T1000 (cell line): ENCODE data around the gene MAGEF1.

Experiments used
- DNase-seq: peaks from one replicate; lab custom pipeline; 2025; ENCODE audit warnings: mixed read lengths; lab: John Stamatoyannopoulos, UW

Gene MAGEF1

DNA sequence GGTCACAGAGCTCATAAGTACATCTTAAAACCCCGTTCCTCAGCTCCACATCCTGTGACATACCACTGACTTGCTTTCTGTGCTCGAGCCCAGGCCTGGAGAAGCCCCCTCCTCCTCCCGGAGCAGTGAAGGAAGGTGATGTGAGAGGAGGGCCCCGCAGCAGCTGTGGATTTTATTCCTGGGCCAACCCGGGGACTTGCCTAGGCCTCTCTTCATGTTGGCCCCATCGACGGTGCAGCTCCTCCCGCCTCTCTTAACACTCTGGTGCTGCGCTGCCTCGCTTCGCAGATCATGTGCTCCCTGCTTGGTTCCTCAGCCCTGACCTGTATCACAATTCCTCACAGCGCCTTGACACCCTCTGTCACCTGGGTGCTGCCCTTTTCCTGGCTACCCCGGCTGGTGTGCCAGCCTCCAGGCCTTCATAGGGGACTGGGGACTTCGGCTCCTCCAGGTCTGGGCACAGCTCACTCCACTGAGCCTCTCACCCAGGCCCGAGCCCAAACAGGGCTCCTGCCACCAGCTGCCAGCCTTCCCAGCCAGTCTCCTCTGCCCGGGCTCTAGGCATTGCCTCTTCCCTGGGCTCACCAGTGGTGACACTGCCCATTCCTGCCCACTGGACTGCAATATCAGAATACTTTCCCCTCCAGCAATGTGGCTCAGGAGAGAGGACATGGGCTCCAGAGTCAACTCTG, 21.5 kb downstream of the MAGEF1 start:
- no peak for DNase-seq

- DNase-seq, result no peak
These were observed 23.0 kb downstream of the MAGEF1 start for GRCh38 chr3:184688882-184689271.

GRCh38 chr3:184688251-184688881, 23.5 kb downstream of the MAGEF1 start:
- no peak for DNase-seq

GRCh38 chr3:184687363-184688015, 24.4 kb downstream of the MAGEF1 start:
- no peak for DNase-seq

DNA sequence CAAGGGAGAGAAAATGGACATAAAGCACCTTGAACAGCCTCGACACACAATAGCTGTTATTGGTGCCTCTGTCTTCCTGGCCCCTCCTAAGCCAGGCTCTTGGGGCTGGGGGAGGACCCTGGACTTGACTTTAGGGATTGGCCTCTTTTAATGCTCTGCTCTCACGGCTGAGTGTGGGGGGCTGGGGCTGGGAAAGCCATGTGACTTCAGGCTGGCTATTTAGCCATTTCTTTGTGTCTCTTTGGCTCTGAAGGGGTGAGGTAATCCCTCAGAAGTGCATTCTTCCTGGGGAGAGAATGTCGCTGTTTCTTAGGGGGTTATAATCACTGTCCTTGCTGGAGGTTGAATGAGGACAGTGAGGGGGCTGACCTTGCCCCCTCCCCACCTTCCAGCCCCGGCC, 26.2 kb downstream of the MAGEF1 start:
- DNase-seq, result no peak

DNA sequence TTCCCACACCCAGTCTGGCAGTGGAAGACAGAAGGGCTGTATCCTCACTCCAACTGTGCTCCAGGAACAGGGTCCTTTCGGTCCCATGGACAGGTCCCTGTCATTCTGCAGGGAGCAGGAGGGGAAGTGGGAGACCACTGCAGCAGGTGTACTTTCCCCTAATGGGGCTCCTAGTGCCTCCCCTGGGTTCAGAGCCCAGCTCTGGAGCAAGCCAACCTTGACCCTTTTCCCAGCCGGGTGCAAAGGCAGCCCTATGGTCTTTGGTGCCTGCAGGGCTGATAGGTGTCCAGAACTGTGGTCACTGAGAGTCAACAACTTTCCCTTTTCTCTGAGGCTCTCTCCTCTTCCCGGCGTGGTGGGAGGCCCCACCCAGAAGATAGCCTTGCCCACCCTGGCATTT, 26.8 kb downstream of the MAGEF1 start:
- no peak for DNase-seq

DNA sequence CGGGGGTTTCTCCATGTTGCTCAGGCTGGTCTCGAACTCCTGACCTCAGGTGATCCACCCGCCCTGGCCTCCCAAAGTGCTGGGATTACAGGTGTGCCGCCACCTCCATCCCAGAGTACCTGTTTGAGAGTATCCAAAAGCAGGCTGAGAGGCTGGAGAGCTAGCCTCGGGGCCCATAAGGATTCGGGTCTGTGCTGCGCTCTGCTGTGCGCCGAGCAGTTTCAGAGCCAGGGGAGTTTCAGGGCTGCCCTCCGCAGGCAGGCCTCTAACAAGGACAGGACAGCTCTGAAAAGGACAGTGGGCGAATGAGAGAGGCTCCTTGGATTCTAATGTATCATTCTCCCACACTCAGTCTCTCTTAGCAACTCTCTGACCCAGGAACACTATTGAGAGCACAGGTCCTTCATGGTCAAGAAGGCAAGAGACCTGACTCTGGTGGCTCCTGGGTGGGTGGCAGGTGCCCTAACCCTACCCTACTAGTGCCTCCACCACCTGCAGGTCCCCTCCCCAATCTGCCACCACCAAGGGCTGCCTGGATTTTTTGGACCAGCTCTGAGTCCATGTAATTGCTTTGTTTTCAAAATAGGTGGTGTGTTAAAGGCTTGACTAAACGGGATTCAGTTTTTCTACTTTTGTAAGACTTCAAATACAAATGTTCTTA, 27.8 kb downstream of the MAGEF1 start:
- DNase-seq, result no peak

DNA sequence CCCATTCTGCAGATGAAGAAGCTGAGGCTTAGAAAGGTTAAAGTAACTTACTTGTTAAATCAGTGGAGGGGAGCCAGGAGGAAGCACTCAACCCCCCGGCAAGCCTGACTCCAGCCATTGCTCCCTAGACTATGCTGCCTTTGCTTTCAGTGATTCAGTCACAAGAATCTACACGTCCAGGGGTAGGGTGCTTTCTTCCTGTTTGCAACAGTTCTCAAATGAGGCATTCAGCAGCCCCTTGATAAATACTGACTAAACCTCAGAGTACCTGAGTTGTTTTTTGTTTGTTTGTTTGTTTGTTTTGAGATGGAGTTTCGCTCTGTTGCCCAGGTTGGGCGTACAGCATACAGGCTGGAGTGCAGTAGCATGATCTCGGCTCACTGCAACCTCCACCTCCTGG, 28.6 kb downstream of the MAGEF1 start:
- no peak for DNase-seq

- DNase-seq, result no peak
These were observed 29.2 kb downstream of the MAGEF1 start for GRCh38 chr3:184682671-184683070.

GRCh38 chr3:184680385-184681345, 31.2 kb downstream of the MAGEF1 start:
- no peak for DNase-seq

GRCh38 chr3:184679056-184679816, 32.6 kb downstream of the MAGEF1 start:
- no peak for DNase-seq

GRCh38 chr3:184678317-184679055, 33.4 kb downstream of the MAGEF1 start:
- no peak for DNase-seq

GRCh38 chr3:184677344-184678316, 34.2 kb downstream of the MAGEF1 start:
- DNase-seq, result no peak

- DNase-seq, result no peak
These were observed 34.9 kb downstream of the MAGEF1 start for GRCh38 chr3:184676927-184677326.

- DNase-seq, result no peak
These were observed 37.2 kb downstream of the MAGEF1 start for GRCh38 chr3:184674626-184675025.

- no peak for DNase-seq
These were observed 38.6 kb downstream of the MAGEF1 start for GRCh38 chr3:184672977-184673870.

- no peak for DNase-seq
These were observed 39.5 kb downstream of the MAGEF1 start for GRCh38 chr3:184672335-184672734.

GRCh38 chr3:184670091-184670602, 41.7 kb downstream of the MAGEF1 start:
- DNase-seq, result no peak
